IPS-20b (cell line): ENCODE results near the gene FHIT.

Experiments used
- H3K27ac ChIP-seq: one replicate; pipeline ENCODE4 v1.5.1; 2013; ENCODE audit warnings: low read length
- H3K27me3 ChIP-seq: 2 replicates; pipeline ENCODE4 v1.6.1; 2013; ENCODE audit warnings: mild to moderate bottlenecking, low read length, inconsistent platforms; ENCODE audit not compliant: insufficient read depth
- H3K36me3 ChIP-seq: 2 replicates; pipeline ENCODE4 v1.6.1; 2013; ENCODE audit warnings: low read depth, mild to moderate bottlenecking, inconsistent platforms, low read length, moderate library complexity; ENCODE audit not compliant: insufficient read depth
- H3K4me1 ChIP-seq: 2 replicates; pipeline ENCODE4 v1.6.1; 2013; ENCODE audit warnings: mild to moderate bottlenecking, control low read depth, inconsistent platforms, low read length, moderate library complexity; ENCODE audit not compliant: insufficient read depth
- H3K4me3 ChIP-seq: 2 replicates; pipeline ENCODE4 v1.5.1; 2013; ENCODE audit warnings: mild to moderate bottlenecking, low read length, inconsistent platforms
- H3K9ac ChIP-seq: 2 replicates; pipeline ENCODE4 v1.6.1; 2013; ENCODE audit warnings: low read depth, mild to moderate bottlenecking, inconsistent platforms, low read length, moderate library complexity
- H3K9me3 ChIP-seq: 2 replicates; pipeline ENCODE4 v1.6.1; 2013; ENCODE audit warnings: mild to moderate bottlenecking, low read depth, low read length, inconsistent platforms; ENCODE audit not compliant: insufficient read depth

FHIT gene

DNA sequence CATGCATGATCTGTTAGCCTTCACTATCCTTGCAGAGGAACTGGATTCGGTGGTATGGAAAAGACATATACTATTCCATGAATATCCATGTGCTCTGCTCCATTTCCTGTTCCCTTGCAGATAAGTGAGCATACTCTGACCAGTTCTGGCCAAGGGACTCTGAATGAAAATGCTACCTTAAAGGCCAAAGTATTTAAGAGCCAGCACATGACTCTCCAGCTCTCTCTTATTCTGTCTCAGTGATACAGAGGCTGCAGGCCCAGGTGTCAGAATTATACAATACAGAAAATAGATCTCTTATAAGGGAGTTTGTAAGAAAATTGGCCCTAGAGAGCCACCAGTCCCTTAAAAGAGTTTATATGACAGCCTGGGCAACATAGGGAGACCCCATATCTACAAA lies 1421.7 kb downstream of the FHIT start:
- H3K4me1 ChIP-seq = no peaks in the 10 kb centered on the region; the same call in 1 of the 2 replicates
- H3K27me3 ChIP-seq = no peaks in the 10 kb centered on the region
- no peaks in the 10 kb centered on the region for H3K9me3 ChIP-seq
- no peak overlapping the region for H3K9ac ChIP-seq
- no peak overlapping the region for H3K4me3 ChIP-seq
- H3K36me3 ChIP-seq = no peaks in the 10 kb centered on the region
- no peak overlapping the region for H3K27ac ChIP-seq

DNA sequence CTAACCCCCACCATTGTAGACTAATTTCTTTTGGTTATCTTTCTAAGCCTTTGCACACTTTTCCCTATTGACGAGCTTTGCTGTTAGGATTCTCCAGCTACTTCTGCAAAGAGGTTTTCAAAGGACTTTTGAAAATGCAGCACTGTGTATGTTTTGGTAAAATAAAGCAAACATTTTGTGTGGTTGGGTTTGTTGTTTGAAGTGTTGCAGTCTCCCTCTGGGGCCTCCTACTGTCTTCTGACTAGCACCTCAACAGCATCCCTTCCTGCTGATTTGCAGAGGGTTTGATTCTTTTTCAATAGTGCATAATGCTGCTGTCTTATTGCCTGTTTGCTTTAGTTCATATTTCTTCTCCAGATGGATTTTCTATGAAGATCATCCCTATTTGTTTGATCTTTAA lies 1426.4 kb downstream of the FHIT start:
- no peak overlapping the region for H3K9ac ChIP-seq
- H3K9me3 ChIP-seq = no peaks in the 10 kb centered on the region
- no peaks in the 10 kb centered on the region for H3K27me3 ChIP-seq
- no peaks in the 10 kb centered on the region; the same call in 1 of the 2 replicates for H3K4me1 ChIP-seq
- H3K27ac ChIP-seq = no peak overlapping the region
- no peaks in the 10 kb centered on the region for H3K36me3 ChIP-seq
- H3K4me3 ChIP-seq = no peak overlapping the region

- H3K27ac ChIP-seq = no peak overlapping the region
Measured at GRCh38 chr3:59821274-59821673, 1430.0 kb downstream of the FHIT start.

DNA sequence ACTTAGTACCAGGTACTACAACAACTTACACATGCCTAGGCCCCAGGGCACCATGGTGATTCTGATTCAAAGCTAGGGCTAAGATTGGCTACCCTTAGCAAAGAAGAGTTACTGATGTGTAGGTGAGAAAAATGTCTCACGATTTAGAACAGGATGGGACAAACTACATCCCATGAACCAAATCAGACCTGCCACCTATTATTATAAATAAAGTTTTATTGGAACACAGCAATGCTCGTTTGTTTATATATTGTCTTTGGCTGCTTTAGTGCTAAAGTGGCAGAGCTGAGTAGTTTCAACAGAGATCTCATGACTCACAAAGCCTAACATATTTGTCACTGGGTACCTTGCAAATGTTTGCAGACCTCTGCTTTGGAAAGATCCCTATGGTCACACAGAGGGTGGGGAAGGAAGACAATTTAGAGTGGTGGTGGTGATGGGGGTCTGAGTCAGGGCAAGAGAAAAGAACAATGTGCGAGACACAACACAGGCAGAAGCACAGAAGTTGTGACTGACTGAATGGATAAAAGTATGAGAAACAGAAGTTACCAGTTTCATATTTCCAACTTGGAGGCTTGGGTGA lies 1430.8 kb downstream of the FHIT start:
- Histone ChIP-seq H3K36me3 (no peaks in the 10 kb centered on the region), H3K27me3 (no peaks in the 10 kb centered on the region), H3K9ac (no peak overlapping the region), H3K27ac (no peak overlapping the region), H3K4me3 (no peak overlapping the region), H3K9me3 (no peaks in the 10 kb centered on the region), H3K4me1 (peaks cover 16% of the 10 kb centered on the region)

More at GRCh38 chr3:59821274-59821673, 1430.0 kb downstream of the FHIT start:
- Histone ChIP-seq H3K27me3 (no peaks in the 10 kb centered on the region), H3K4me3 (no peak overlapping the region), H3K9me3 (no peaks in the 10 kb centered on the region), H3K9ac (no peak overlapping the region), H3K4me1 (peaks cover 16% of the 10 kb centered on the region), H3K36me3 (no peaks in the 10 kb centered on the region)

DNA sequence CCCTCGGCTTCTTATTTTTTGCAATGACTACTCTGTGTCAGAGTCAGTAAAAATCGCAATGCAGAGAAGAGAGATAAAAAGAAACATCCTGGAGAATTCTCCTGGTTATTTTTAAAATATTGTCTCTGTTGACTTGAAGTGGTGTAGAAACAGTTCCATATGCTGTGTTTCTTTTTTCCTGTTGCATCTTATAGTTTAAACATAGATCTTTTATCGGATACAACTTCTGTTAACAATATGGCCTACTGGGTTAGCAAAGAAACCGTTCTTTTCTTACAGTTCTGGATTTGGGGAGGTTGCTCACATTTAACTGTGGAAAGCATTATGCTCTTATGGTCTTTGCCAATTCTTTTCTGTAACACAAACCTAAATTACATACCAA lies 1432.3 kb downstream of the FHIT start:
- no peaks in the 10 kb centered on the region for H3K27me3 ChIP-seq
- H3K4me1 ChIP-seq = peaks cover 16% of the 10 kb centered on the region
- no peak overlapping the region for H3K4me3 ChIP-seq
- no peak overlapping the region for H3K27ac ChIP-seq
- no peaks in the 10 kb centered on the region for H3K36me3 ChIP-seq
- H3K9me3 ChIP-seq = no peaks in the 10 kb centered on the region
- H3K9ac ChIP-seq = no peak overlapping the region

DNA sequence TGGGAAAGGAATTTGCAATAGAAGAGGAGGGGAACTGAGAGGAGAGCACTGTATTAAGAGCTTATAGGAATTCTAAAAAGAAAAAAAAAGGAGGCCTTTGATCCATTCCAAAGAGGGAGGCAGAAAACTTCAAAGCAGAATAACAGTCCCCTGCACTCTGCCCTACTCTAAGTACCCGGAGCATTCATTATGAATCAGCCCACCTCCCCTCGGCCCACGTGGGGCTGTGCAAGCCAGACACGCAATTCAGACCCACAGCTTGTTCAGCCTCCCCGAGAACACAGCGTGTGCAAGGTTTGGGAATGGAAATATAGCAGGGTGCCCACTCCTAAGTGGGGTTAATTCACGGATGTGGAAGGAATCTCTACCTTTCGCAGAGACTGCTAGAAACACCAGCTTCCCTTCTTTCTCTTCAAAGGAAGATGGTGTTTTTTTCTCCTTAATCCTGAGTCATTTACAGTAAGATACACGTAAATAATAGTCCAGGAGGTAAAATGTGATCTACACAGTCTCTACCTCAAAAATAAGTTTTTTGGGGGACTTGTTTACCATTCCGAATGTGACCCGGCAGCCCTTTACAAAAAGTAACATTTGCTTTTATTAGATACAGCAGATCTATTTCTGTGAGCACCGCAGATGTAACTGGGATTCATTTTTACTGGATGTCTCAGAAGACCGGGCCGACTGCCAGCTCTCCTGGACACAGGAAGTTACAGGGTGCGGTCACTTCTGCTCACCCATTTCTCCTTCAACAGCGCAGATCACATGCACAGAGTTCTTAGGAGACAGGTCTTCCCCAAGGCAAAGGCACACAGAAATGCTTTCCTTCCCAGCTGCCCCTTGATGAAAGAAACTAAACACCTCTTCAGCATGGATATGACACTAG lies 1433.0 kb downstream of the FHIT start:
- Histone ChIP-seq H3K9ac (no peak overlapping the region), H3K27ac (no peak overlapping the region)

GRCh38 chr3:59817511-59817910 lies 1433.7 kb downstream of the FHIT start:
- no peak overlapping the region for H3K9ac ChIP-seq
- peaks cover 25% of the 10 kb centered on the region for H3K4me1 ChIP-seq
- H3K36me3 ChIP-seq = no peaks in the 10 kb centered on the region
- no peak overlapping the region for H3K27ac ChIP-seq
- H3K9me3 ChIP-seq = no peaks in the 10 kb centered on the region
- H3K4me3 ChIP-seq = no peak overlapping the region
- H3K27me3 ChIP-seq = no peaks in the 10 kb centered on the region

More for the DNA sequence above, 1433.0 kb downstream of the FHIT start:
- Histone ChIP-seq H3K9me3 (no peaks in the 10 kb centered on the region), H3K4me1 (peaks cover 17% of the 10 kb centered on the region), H3K4me3 (no peak overlapping the region), H3K27me3 (no peaks in the 10 kb centered on the region), H3K36me3 (no peaks in the 10 kb centered on the region)

DNA sequence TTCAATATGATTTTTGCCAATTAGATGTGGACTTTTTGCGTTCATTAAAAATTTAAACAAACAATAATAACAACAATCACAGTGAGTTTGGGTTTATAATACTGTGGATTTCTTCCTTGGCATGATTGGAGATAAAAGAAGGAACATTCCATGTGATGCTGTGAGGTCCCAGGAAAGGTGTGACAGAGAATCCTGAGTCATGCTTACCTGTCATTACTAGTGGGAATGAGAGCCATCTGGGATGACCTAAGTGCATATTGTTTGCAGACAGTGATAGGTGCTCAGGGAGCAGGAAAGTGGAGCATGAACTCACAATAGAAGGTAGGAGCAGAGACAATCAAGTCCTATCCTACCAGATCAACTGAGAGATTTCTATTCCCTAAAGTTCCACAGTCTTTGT lies 1434.9 kb downstream of the FHIT start:
- no peaks in the 10 kb centered on the region for H3K36me3 ChIP-seq
- peaks cover 31% of the 10 kb centered on the region for H3K4me1 ChIP-seq
- H3K9ac ChIP-seq = no peak overlapping the region
- H3K27ac ChIP-seq = no peak overlapping the region
- no peaks in the 10 kb centered on the region for H3K27me3 ChIP-seq
- H3K9me3 ChIP-seq = no peaks in the 10 kb centered on the region
- no peak overlapping the region for H3K4me3 ChIP-seq

DNA sequence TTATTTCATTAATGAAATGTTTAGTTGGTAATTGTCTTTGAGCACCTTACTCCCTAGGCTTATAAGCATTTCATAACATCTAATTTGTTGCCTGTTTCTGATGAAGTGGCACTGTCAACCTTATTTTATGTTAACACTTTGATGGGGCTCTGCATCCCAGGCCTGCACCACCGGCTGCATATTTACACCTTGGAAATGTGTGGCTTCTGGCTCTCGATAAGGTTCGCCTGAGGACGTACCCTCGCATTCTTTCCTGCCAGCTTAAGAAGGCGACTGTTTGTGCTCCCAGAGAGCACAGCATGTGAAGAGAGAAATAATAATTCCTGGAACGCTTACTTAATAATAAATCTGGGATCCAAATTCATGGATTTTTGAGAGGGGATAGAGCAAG lies 1438.1 kb downstream of the FHIT start:
- Histone ChIP-seq H3K4me3 (no peak overlapping the region), H3K4me1 (peaks cover 31% of the 10 kb centered on the region), H3K27ac (no peak overlapping the region), H3K9ac (no peak overlapping the region), H3K36me3 (no peaks in the 10 kb centered on the region), H3K27me3 (no peaks in the 10 kb centered on the region), H3K9me3 (no peaks in the 10 kb centered on the region)

DNA sequence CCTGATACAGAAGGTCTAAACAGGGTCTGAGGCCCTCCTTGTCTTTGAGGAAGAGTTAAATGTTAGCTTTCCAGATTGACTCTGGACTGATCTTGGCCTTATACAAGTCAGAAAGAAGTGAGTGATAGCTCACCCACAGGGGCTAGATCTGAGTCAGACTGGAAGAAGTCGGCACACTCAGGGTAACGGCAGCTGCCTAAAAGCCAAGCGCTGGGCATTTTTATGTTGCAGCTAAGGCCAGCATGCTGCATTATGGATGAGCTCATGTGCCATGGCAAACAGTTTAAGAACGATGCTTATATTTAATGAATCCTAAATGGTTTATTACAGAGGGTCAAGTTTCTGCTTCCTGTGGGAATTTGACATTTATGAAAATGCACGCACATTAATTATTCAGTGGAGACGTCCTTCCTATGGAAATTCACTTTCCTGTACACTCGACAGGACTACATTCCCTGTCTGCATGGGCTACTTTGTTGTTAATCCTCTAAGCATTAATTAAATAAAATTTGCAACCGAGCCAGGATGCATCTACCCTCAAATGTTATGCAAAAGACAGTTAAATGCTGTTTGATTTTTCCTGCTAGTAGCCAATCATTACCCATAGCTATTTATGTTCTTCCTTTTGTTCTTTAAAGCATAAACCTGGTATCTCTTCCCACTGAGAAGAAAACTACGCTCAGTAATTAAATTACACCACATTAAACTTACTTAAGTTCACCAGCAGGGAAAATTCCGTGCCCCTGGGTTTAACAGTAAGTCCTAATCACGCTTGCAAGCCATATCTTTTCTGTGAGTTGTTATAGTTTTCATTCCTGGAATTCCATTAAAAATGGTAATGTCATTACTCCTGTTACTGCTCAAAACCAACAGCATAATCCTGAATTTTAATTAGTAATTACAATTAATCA lies 1438.8 kb downstream of the FHIT start:
- Histone ChIP-seq H3K27ac (no peak overlapping the region), H3K36me3 (no peaks in the 10 kb centered on the region), H3K4me1 (peaks cover 25% of the 10 kb centered on the region), H3K4me3 (peak overlapping the region; percentile 26; the same call in 1 of the 2 replicates), H3K9ac (no peak overlapping the region), H3K27me3 (no peaks in the 10 kb centered on the region), H3K9me3 (no peaks in the 10 kb centered on the region)

DNA sequence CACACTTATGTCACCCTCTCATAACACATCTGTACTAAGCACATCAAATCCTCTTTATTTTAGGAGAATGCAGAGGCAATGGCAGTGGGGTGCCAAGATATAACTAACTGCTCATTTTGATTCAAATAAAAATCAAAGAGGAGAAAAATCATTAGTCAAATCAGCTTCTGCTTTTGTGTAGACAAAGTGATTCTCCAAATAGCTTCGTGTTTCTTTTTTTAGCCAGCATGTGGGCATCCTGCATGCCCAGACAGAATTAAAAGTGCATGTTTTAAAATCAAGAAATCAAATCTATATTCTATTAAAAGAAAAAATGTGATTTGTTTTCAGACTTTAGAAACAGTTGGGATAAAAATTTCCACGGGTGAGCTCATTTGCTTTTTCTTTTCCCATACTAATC lies 1440.1 kb downstream of the FHIT start:
- peaks cover 15% of the 10 kb centered on the region for H3K4me1 ChIP-seq
- no peak overlapping the region for H3K4me3 ChIP-seq
- H3K9ac ChIP-seq = no peak overlapping the region
- H3K9me3 ChIP-seq = no peaks in the 10 kb centered on the region
- H3K27ac ChIP-seq = no peak overlapping the region
- H3K27me3 ChIP-seq = no peaks in the 10 kb centered on the region
- H3K36me3 ChIP-seq = no peaks in the 10 kb centered on the region
